Stimulated activated CD8-positive, alpha-beta memory T cell treated with anti-CD3 and anti-CD28 coated beads, Interleukin-15, amount 100 ng/mL, for 4 hours (primary cell): ENCODE measurements around the gene SAP30BP.

Experiments
- DNase-seq, 2 donors: peaks; one replicate each; pipeline ENCODE4 v3.0.0-alpha.2; 2020; ENCODE audit warnings: low read depth in 2 of 2

The SAP30BP gene

DNA sequence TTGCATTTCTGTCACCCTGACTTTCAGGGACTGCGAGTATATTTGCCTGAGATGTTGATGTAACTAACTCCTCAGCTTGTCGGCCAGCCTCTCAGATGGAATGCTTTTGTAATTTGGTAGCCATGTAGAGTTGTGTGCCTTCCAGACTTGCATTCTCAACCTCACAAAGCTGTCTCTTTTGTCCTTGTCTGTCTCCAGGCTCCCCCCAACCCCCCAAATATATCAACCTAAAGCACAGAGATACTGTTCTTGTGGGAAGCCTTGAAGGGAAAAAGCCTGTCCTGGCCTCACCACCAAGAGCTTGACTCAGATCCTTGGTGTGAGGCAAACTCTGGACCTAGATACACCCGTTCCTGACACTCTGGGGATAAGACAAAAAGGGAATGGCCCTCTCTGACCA lies 18.4 kb downstream of the SAP30BP start:
- no peak for DNase-seq

DNA sequence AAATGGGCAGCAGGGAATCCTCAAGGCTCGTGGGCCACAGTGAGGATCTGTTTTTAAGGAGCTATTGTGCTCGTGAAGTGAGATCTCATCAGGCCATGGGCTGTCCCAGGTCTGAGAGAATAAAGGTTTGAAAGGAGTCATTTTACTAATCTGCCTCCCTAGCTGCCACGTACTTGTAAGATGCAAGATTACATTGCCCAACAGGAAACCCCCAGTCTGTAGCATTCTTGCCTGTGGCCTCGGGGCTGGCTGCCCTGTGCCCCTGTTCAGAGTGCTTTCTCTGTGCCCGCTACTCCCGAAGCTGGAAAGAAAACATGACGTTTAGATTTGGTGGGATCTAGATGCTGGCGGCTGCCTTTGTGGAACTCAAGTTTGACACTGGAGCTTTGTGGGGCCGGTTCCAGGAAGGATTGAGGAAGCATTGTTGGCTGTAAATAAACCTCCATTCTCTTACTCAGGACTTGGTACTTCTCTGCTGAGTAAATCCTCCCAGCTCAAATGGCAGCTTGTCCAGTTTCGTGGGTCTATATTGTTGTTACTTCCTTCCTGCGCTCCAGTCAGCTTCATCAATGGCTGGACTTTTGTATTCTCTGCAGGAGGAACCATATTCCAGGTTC lies 21.2 kb downstream of the SAP30BP start:
- no peak for DNase-seq

DNA sequence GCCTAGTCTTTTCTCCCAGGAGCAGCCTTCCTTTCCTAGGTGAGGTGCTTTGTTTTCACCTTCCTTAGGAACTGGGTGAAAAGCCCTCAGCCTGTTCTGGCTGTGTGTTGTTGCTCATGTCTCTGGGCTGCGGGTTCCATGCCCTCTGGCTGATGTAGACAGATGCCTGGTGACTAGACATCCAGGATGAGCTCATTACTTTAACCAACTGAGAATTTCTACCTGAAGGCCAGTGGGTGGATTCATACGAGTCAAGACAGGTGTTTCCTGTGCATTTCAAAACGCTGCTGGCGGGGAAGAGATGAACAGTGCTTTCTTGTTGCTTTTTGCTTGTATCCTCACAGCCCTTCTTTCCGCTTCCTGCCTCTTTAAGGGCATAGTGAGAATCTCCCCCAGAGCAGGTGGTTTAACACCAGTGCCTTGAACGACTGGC lies 22.3 kb downstream of the SAP30BP start:
- DNase-seq = peak in 1 of 2 donors; percentile 19

DNA sequence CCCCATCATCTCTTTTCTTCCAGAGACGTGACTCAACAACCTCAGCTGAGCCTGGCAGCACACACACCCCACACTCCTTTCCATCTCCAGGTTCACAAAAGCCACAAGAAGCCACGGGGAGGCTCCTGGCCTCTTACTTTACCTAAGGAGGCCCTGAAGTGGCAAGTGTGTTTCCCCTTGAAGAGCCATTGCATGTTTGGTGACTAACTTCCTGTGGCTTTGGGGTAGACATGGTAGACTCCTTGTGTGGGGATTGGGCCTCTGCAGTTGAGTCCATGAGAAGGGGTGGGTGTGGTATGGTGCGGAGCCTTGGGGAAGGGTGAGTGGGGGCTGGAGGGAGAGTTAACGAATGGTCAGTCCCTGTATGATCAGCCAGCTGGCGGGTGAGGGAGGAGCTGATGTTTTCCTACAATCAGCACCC lies 24.2 kb downstream of the SAP30BP start:
- no peak for DNase-seq

DNA sequence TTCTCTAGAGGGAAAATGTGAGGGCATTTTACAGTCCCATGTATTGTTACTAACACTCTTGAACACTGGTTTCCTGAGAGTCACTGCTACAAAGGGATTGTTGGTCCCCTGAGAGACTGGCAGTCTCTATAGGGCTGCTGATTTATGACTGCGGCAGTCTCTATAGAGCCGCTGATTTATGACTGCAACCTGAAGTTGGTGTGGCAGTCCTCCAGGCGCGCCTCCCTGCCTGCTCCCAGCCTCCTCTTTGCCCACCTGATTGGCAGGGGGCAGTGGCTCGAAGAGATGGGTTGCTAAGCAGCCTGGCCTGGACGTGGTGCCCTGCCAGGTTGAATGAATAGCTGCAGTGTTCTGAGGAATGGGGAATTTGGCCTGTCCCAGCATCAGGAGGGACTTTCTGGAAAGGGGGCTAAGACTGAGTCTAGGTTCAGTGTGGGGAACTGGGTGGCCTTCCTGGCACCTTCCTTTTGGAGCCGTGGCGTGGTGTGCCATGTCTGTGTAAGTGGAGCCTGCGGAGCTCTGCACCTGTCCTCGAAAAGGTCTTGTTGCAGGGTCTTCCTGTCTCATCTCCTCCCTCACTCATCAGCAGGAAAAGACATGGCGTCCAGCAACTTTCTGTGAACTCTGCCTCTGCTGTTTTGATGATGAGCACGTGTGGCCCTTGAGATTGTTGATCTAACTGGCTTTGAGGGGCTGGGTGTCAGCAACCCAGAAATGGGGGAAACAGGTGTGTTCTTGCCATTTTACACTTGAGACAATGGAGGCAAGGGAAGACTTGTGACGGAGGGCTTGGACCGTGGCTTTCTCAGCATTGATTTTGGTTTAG lies 24.9 kb downstream of the SAP30BP start:
- DNase-seq = no peak

DNA sequence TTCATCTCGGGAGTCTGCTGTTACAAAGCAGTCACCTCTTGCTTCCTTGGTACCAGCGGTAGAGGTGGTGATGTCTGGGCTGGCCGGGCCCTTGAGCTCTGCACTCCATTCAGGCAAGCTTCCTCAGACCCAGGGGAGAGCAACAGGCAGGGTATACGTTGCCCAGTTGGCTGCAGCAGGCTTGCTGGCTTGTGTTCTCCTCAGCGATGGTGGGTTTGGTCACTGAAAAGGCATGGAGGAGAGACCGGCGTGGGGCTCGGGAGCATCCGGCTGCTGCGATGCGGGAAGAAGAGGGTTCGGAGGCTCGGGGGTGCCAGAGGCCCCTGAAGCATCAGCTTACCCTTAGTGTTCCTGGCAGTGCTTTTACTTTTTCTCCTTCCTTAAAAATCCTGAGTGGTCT lies 25.8 kb downstream of the SAP30BP start:
- DNase-seq = no peak

DNA sequence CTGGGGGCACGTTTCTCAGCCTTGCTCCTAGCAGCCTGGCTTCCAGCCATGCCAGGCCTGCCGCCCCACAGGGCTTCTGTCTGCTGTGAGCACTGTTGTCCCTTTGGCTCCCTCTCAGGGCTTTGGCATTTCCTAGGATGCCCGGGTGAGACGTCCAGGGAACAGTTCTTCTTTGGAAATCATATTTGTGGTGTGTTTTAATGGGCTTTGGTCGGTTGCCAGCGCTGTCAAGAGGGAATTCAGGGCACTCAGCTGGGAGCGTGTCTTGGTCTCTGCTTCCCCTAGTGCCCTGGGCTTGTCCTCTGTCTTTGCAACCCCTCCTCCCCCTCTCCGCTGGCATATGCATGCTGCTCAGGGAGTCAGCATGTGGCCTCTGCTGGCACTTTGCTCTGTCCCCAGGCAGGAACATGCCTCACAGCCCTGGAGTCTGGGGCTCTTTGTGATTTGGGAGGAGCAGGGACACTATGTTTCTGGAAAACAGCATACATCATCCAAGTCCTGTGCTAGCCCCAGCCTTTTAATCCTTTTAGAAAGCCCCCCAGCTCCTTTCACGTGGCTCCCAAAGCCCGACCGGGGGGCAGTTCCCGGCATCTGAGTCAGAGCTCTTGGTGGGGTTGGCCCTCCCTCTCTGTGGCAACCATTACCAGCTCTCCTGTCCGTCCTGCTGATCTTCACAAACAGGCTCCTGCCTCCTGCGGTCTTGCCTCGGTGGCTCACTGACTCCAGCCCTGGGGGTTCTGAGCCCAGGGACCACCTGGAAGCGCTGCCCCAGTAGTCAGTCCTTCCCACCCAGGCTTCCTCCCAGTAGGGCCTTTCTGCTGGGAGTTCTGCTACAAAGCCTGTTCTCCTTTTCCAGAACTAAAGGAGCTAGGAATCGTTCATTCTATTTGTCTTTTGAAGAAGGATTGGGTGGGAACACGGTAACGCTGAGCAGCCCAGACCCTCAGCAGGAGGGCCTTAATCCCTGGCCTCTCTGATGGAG lies 26.7 kb downstream of the SAP30BP start:
- DNase-seq = no peak

DNA sequence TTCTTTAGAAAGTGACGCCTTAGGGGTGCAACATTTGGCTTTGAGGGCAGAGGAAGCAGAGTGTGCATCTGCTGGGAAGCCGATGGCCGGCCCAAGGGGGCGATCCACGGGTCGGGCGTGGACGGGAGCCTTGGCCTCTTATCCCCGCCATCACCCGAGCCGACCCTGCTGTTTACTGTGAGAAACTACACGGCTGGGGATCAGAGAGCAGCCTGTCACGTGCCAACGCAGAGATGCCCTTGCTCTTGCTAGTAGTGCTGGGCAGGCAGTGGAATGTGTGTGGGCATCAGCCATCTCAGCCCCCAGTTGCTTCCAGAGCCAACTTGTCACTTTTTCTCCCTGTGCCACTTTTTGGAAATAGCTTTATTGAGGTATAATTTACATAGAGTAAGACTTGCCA lies 27.4 kb downstream of the SAP30BP start:
- no peak for DNase-seq

DNA sequence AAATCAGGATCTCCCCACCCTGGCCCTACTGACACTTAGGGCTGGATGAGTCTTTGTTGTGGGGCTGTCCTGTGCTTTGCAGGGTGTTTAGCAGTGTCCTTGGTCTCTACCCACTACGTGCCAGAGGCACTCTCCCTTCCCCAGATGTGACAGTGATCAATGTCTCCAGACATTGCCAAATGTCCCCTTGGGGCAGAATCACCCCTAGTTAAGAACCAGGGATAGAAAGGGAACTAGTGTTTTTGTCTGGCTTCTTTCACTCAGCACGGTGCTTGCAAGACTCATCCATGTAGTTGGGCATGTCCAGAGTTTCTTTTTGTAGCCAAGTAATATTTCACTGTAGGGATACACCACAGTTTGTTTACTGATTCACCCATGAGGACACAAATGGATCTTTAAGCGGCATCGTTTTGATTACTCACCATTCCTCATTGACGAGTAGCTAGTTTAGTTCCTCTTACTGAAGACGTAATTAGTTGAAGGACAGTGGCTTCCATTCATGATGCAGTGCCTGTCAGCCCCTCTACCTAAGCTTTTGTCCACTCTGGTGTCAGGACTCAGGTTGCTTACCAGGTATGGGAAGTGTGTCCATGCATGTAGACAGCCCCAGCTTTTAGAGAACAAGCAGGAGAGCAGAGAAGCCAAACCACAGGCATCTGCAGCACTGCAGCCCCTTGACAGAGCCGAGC lies 28.1 kb downstream of the SAP30BP start:
- no peak for DNase-seq

DNA sequence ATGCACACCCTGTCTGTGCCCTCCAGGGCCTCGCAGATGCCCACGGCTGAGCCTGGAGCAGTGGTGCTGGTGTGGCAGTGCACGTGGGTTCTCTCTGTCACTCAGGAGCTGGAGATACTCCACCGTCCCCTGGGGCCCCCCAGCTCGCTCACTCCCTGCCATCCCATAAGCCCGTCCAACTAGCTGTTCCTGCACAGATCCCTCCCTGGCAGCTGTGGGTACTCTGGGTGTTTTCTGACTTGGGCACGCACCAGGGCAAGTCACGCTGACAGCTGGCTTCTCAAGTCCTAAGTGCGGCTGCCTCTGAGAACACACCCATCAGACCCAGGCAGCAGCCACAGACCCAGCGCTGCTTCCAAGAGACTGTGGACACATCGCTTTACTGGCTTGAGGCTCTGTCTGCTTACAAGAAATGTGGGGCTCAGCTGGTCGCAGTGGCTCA lies 28.7 kb downstream of the SAP30BP start:
- no peak for DNase-seq

DNA sequence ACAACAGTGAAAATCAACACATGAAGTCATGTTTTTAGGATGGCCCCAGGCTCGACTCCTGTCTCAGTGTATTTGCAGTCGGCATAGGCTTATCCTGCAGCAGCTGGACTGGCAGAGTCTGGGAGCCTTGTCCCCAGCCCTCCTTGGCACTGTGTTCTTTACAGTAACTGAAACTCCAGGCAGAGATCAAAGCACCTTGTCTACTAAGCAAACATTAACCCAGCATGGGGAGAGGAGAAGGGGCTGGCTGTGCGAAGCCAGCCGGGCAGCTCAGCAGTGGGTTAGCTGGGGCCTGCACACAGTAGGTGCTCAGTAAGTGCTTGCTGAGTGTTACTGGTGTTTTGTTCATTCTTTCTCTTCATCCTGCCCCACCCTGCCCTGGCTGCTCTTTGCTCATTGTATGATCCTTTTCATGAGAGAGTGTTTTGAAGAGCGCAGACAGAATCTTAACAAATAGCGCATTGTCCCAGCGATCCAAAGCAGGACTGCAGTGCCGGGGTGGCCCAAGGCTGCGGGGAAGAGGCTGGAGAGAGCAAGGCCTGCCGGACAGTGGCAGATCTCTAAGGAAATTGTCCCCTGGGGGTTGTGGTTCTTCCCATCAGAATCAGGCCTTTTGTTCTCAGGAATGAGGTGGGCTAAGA lies 30.6 kb downstream of the SAP30BP start:
- no peak for DNase-seq

DNA sequence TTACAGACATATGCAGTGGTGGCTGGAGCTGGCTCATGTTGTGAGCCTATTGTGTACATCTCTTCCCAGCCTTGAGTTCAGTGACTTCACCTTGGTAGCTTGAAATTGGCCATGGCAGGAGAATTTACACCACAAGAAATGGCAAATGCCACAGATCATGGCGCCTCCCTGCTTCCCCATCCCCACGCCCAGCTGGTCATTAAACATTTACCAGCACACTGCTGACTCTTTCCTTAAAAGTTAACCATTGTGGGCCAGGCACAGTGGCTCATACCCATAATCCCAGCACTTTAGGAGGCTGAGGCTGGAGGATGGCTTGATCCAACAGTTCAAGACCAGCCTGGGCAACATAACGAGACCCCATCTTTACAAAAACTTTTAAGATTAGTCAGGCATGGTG lies 31.5 kb downstream of the SAP30BP start:
- no peak for DNase-seq

DNA sequence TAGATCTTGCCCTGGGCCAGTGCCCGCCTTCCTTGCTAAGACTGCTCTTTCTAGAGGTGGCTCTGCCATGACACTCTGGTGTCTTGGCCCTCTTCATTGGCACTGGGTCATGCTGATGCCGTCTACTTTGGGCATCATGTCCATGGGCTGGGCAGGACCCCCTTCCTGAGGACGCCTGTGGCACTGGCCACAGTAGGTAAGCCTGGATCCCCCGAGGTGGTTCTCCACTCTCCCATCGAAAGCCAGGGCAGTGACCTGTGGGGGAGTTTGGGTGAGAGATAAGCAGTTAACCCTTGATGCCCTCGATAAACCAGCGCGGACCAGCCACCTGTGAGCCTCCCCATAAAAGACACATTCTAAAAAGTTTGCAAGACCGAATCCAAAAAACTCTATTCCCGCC lies 34.1 kb downstream of the SAP30BP start:
- DNase-seq = no peak

DNA sequence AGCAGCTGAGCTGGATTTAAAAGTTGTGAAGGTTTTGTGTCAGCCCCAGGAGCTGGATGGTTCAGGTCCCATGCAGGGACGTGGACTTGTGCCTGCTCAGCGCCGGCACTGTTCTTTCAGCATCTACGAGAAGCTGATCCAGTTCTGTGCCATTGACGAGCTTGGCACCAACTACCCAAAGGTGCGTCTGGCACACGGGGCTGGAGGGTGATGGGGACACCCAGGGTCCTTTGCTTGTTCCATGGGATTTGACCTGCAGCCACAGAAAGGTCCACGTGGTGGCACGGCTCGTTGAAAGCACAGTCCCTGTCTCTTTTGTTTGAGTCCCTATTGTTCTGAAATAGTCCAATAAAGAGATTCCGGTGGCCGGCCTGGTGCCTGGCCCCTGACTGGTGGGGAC lies 36.1 kb downstream of the SAP30BP start:
- DNase-seq = no peak

DNA sequence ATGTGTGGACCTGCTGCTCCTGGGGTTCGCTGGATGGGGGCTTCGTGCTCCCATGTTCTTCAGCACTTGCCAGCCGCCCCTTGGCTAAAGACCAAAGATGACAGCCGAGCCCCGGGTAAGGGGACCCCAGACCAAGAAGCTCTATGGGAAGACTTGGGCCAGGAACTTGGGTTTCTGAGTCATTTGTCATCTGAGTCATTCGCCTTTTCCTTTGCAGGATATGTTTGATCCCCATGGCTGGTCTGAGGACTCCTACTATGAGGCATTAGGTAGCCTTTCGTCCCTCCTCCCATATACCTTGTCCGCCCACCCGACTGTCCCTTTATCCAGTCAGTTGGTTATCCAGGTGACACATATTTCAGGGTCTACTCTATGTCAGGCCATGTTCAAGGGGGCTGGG lies 36.5 kb downstream of the SAP30BP start:
- DNase-seq = no peak

DNA sequence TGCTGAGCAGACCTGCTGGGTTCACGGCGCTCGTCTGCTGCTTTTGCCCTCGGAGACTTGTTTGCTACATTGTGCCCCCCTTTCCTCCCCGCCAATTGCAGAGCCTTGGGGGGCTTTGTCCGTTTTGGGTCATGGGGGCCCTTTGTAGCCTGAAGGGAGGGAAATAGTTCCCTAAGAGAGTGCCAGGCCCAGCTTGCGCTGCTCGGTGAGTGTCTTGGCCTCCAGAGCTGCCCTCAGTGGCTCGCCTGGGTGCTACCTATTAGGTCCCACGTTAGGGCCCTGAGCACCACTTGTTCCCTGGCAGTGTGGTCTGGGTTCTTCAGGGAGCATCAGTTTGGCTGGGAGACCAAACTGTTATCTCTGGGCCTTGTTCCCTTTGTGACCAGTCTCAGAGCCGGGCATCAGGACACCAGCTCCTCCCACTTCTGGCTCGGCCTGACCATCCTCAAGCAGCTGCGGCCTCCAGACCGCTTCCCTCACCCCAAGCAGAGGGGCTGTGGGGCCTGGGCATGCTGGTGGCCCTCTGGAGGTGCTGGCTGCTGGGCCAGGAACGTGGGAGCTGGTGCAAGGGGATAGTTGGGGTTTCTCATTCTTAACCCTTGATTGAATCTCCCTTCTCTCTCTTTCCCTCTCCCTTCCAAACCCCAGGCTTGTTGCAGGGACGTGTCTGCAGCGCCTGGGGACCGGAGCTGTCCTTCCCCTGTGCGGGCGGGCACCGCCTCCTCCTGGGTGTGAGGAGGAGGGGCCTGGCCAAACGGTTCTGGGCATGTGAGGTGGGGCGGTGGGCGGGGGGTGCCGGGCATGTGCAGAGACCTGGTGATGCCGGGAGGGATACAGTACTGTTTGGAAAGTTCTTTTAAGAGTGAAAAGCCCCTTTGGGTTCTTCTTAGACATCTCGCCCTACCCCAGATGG lies 38.1 kb downstream of the SAP30BP start:
- no peak for DNase-seq

DNA sequence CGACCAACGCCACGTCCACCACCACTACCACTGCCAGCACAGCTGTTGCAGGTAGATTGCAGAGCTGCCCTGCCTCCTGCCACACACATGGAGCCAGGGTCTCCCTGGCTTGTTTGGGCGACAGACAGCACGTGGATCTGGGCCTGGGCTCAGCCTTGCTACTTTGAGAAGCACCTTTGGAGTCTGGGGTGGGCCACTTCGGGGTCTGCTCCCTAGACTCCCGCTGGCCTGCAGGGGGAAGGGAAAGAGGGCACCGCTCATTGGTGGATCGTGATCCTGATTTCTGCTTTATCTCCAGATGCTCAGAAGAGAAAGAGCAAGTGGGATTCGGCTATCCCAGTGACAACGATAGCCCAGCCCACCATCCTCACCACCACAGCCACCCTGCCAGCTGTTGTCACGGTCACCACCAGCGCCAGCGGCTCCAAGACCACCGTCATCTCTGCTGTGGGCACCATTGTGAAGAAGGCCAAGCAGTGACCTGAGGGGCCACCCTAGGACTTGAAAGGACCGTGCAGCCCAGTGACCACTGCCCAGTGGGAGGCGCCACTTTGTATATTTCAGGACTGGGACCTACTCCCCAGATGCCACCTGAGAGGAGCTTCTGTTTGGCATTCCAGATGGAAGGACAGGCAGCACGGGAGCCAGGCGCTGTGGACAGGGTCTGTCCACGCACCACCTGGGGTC lies 39.0 kb downstream of the SAP30BP start:
- DNase-seq = no peak

DNA sequence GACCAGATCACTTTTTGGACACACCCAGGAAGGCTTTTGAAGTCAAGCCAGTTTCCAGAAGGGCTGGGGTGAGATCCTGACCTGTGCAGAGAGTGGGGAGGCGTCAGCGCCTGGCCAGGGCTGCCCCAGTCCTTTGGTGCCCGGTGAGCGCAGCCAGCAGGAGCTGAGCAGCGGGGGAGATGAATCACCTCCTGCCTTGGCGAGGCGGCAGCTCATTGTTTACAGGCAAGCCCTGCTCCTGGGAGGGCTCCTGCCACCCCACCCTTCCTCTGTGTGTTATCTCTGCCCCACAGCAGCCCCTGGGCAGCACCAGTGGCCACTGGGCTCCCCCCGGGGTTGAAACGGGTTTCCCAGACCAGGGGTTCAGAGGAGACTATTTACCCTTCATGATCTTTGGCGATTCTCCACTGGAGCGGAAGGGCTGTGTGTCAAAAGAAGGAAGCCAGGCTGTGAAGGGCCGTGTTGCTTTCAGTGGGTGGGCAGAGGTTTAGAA lies 40.0 kb downstream of the SAP30BP start:
- DNase-seq = no peak

DNA sequence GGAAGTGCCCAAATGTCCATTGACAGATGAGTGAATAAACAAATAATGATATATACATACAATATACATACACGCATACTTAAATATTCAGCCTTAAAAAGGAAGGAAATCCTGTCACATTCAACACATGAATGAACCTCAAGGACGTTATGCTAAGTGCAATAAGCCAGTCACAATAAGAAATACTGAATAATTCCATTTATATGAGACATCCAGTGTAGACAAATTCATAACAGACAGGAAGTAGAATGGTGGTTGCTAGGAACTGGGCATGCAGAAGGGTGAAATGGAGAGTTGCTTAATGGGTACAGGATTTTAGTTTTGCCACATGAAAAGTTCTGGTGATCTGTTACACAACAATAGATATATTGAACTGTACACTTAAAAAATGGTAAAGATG lies 45.3 kb downstream of the SAP30BP start:
- DNase-seq = no peak
